ENCODE measurements around the gene BCS1L. TPM values are rescaled to one million over a fixed set of nuclear protein-coding genes. Genes with fewer than 3 reads are reported as not detected.

Gene BCS1L
- polyA plus RNA-seq, 12 donors: 19.2 to 46.1 (median 38.2) TPM; not detected in 1

- DNase-seq: no peak
Measured at GRCh38 chr2:218655751-218656150, 3.7 kb upstream of the BCS1L start.

- DNase-seq: peak; percentile 15
Measured at GRCh38 chr2:218658671-218659257, 719 bp upstream of the BCS1L start.

- DNase-seq: no peak
Measured at GRCh38 chr2:218659988-218660358, 490 bp downstream of the BCS1L start.

- no peak for DNase-seq
Measured at GRCh38 chr2:218662377-218662776, 2.9 kb downstream of the BCS1L start.

GRCh38 chr2:218662827-218663226 is 3.3 kb downstream of the BCS1L start:
- no peak for DNase-seq

- no peak for DNase-seq
Measured at GRCh38 chr2:218663901-218664300, 4.4 kb downstream of the BCS1L start.

- DNase-seq: no peak
Measured at GRCh38 chr2:218664653-218665052, 5.2 kb downstream of the BCS1L start.

- DNase-seq: no peak
Measured at GRCh38 chr2:218671097-218671653, 11.7 kb downstream of the BCS1L start.

GRCh38 chr2:218671654-218672566 is 12.4 kb downstream of the BCS1L start, which contains the start of the genes RNF25 and STK36:
RNF25 (minus strand) TSS chr2:218672002; CDS start chr2:218671970, 32 bp downstream.
STK36 (plus strand) TSS chr2:218672086; CDS start chr2:218672830, 744 bp downstream.
- DNase-seq: peak; percentile 91

- no peak for DNase-seq
Measured at GRCh38 chr2:218679119-218679518, 19.6 kb downstream of the BCS1L start.

- DNase-seq: no peak
Measured at GRCh38 chr2:218680061-218680460, 20.6 kb downstream of the BCS1L start.

GRCh38 chr2:218687400-218688060 is 28.0 kb downstream of the BCS1L start:
- DNase-seq: peak; percentile 81

- DNase-seq: peak; percentile 24
Measured at GRCh38 chr2:218691234-218691633, 31.8 kb downstream of the BCS1L start.

GRCh38 chr2:218694405-218695145 is 35.1 kb downstream of the BCS1L start:
- DNase-seq: no peak

GRCh38 chr2:218698885-218699284 is 39.4 kb downstream of the BCS1L start:
- DNase-seq: no peak

GRCh38 chr2:218701806-218702205 is 42.3 kb downstream of the BCS1L start:
- no peak for DNase-seq

- DNase-seq: no peak
Measured at GRCh38 chr2:218703341-218703740, 43.9 kb downstream of the BCS1L start.

GRCh38 chr2:218708086-218708485 is 48.6 kb downstream of the BCS1L start:
- no peak for DNase-seq

- DNase-seq: no peak
Measured at GRCh38 chr2:218709908-218710307, 50.4 kb downstream of the BCS1L start.

- DNase-seq: no peak
Measured at GRCh38 chr2:218710334-218710686, 50.8 kb downstream of the BCS1L start.

Data from muscle of arm (tissue), 12 donors.